GM18868 (cell line): ENCODE measurements around the gene NR2F1.

Experiments used
- ATAC-seq: cut with Tn5 transposase; IDR thresholded peaks from one replicate; pipeline ENCODE4 v1.9.1; 2021; ENCODE audit warnings: mild to moderate bottlenecking, moderate library complexity; ENCODE audit not compliant: unreplicated experiment

The NR2F1 gene

GRCh38 chr5:93635991-93636390 is 53.0 kb downstream of the NR2F1 start:
- ATAC-seq, result no peak

DNA sequence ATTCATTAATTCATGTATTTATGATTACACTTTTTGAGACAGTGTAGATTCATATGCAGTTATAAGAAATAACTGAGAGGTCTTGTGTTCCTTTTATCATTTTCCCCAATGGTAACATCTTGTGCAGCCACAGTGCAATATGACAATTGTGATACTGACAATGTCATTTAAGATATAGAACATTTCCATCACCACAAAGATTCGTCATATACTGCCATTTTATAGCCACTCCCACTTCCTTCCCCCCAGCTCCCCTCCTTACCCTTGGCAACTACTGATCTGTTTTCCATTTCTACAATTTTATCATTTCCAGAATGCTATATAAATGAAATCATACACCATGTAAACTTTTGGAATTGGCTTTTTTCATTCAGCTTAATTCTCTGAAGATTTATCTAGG is 53.8 kb downstream of the NR2F1 start:
- no peak for ATAC-seq

DNA sequence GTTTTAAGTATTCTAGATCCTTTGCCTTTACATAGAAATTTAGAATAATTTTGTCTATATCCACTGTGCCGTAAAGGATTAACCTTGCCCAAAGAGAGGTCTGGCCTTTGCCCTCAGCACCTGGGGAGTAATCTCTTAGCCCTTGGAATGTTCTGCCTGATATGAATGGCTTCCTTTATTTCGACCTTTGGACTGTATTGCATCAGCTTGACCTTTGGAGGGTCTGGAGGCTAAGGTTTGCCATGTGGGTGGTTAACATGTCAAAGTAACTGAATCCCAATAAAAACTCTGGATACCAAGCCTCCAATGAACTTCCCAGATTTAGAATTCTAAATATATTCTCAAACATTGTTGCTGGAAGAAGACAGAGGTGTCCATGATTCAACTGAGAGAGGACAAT is 54.7 kb downstream of the NR2F1 start:
- ATAC-seq, result no peak

DNA sequence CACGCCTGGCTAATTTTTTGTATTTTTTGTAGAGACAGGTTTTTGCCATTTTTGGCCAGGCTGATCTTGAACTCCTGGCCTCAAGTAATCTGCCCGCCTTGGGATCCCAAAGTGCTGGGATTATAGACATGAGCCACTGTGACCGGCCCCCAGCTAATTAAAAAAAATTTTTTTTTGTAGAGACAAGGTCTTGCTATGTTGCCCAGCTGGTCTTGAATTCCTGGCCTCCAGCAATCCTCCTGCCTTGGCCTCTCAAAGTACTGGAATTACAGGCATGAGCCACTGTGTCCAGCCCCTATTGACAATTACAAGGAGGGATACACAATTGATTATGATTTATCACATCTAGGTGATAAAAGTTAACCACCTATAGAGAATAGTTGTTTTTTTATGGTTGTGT is 59.5 kb downstream of the NR2F1 start:
- ATAC-seq, result no peak
